Central memory CD4-positive, alpha-beta T cell (primary cell): ENCODE results near the gene GABPA.
"Not testable (repeated sequence)": the region's sequence is repeated elsewhere in the genome, so short reads cannot be mapped to it uniquely, and the experiment has no call there.

ENCODE experiments used
- DNase-seq: peaks from one replicate; pipeline ENCODE4 v3.0.0; 2022
- total RNA-seq, 3 experiments: gene quantifications; one replicate each; lab custom pipeline; 2026; lab: John Stamatoyannopoulos, UW

The GABPA gene
- total RNA-seq: 45.3 to 94.3 (median 80.2) reads per million in 3 experiments

DNA sequence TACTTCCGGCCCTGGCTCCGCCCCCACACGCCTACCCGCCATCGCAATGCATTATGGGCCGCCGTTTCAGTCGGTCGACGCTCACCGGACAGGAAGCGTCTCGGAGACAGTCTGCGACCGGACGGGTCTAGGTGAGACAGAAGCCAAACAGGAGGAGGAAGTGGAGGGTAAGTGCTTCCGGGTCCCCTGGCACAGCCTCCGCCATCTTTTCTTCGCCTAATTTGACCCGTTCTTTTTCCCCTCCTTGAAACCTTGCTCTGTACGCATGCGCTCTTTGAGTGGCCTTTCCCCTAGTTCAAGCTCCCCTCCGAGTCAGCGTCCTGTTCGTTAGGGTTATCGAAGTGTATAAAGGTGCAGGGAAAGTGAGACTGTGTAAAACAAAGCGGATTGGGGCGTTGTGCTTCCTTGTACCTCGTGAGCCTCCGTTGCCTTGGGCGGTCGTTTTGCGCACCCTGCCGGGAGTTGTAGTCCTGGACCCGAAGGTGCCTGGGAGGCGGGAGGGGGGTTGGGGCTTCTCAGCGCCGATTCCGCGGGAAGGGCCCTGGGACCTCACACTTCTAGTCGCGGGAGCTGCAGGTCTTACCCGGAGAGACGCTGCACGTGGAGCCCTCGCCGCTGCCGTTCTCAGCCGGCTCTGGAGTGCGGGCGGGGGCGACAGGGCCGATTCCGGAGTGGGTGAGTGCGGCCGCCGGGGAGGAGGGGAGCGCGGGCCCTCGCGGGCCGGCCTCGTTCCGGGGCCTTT, at the start of gene GABPA, which contains the start of gene ATP5PF:
Gene GABPA, plus strand, starts transcription at position 69 of the 742 bp plus-strand sequence. CDS start 6,627 bp downstream, outside the sequence.
Gene ATP5PF, minus strand, starts transcription at position 1 of the 742 bp plus-strand sequence. CDS start 5,110 bp downstream, outside the sequence.
- DNase-seq: peak; percentile 98

DNA sequence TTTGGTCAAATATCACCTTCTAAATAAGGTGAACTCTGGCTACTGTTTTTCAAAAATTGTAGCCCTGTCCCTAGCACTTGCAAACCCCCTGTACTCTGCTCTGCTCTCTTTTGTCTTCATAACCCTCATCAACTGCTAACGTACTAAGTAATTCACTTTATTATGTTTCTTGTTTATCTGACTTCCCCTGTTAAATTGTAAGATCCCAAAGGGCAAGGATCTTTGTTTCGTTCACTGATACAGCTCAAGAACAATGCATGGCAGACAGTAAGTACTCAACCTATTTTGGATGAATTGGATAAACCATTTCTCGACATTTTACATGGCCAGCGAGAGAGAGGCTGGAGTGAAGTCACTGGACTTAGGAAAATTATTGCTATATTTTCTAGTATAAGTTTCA, 47.0 kb upstream of the GABPA start:
- no peak for DNase-seq

DNA sequence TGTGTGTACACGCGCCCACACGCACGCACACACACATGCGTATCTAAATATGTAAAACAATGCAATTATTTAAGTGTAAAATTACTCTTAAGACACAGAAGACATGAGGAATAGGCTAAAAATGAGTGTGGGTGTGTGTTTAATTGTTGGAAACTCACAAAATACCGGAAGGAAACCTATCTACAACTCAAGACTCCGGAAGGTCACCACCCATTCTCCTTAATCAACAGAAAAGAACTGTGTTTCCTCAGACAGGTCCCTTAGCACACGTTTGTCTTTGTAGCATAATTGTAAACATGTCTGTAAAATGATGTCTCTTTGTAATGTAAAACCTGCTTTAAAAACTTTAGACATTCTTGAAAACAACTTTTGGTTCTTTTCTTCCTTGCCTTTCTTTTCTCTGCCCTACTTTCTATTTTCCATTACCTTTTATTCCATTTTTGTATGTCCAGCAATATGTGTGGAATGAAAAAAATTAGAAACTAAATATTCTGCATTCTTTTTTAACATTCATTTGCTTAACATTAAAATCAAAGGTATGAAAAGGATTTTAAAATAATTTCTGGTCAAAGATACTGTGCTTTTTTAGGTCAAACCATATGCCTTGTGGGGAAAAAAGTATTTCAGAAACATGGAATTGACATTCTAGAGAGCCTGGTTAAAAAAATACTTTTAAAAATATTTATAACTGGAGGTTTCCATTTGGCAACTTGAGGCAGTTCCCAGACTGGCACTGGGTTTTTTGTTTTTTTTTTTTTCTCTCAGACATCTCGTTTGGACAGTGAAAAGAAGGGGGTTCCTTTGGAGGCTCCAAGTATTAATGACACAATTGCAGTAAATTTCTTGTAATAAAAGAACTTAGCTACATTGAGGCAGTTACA, 46.3 kb upstream of the GABPA start:
- DNase-seq: no peak

- DNase-seq: no peak
Measured at GRCh38 chr21:25689226-25689625, 45.5 kb upstream of the GABPA start.

DNA sequence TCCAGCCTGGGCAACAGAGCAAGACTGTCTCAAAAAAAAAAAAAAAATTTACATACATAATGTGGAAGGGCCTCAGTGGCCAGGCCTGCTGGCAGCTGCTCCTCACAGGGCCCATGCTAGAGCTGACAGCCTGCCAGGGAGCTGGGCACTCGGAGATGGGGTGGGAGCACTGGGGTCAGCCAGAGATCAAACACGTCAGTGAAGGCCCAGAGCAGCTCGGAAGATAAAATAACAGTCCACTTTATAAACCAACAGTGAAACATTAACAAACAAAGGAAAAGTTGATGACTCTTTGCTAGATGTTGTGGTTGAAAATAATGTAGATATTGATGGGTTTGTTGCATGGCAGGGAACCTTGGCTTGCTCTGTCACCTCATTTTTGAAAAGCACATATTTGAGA, 42.8 kb upstream of the GABPA start:
- DNase-seq: no peak

GRCh38 chr21:25695461-25695860, 39.3 kb upstream of the GABPA start:
- not testable (repeated sequence) for DNase-seq

- no peak for DNase-seq
Measured at GRCh38 chr21:25700741-25701140, 34.0 kb upstream of the GABPA start.

DNA sequence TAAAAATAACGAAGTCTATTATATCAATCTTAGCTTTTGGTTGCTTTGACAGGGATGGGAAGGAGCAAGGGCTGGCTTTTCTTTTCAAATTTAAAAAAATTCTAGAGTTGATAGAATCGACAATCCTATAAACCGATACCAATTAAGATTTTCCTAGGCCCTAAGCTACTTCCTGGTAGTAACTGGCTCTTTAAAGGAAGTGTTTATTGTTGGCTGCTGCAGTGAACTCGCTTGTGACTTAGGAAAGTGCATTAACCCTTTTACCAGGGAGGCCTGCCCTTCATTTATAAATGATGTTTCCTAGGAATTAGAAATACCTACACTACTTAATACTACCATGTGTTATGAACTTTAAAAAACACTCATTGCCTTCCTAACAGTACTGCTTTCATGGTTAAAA, 33.2 kb upstream of the GABPA start:
- no peak for DNase-seq

DNA sequence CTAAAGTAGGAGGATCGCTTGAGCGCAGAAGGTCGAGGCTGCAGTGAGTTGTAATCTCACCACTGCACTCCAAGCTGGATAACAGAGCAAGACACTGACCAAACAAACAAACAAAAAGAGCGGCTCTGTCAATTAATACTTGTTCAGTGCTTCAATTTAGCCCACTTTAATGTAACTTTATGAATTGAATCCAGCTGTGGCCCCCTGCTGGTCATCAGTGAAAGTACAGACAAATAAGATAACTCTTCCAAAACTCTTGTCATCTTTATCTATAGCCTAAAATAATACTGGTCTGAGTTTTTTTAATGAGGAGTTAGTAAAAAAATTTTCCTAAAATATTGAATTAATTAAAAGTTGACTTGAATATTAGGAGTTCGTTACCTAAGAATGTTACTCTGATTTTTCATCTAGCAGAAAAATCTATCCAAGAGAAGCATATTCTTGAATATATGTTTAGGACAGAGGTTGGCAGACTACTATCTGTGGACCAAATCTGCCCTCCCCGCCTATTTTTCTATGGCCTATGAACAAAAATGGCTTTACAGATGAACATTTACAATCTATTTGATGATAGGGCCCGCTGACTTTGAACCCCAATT, 26.2 kb upstream of the GABPA start:
- peak; percentile 31 for DNase-seq

- no peak for DNase-seq
Measured at GRCh38 chr21:25709684-25710265, 25.0 kb upstream of the GABPA start.

GRCh38 chr21:25710550-25710949, 24.2 kb upstream of the GABPA start:
- no peak for DNase-seq

- DNase-seq: not testable (repeated sequence)
Measured at GRCh38 chr21:25714066-25714465, 20.7 kb upstream of the GABPA start.

- no peak for DNase-seq
Measured at GRCh38 chr21:25717491-25718147, 17.2 kb upstream of the GABPA start.

DNA sequence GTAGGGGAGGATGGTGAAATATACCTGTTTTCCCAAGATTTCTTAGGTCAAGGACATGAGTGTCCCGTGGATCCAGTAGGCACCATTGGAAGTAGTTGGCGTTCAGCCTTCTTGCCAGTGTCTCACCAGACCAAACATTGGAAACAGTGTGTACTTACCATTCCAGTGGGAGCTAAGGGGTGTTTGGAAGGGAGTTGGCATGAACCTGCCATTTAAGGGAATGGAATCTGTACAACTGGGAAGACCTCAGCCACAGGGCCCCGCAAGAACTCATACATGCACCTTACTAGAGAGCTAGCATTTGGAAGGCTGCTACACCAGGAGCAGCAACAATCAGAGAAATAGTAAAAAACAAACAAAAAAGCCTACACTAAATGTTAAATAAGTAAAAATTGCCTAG, 12.8 kb upstream of the GABPA start:
- DNase-seq: no peak

GRCh38 chr21:25722631-25723030, 12.1 kb upstream of the GABPA start:
- no peak for DNase-seq

- DNase-seq: no peak
Measured at GRCh38 chr21:25732091-25732760, 2.5 kb upstream of the GABPA start.

GRCh38 chr21:25733859-25734653, 716 bp upstream of the GABPA start:
- peak; percentile 10 for DNase-seq

- DNase-seq: no peak
Measured at GRCh38 chr21:25734654-25734903, 193 bp upstream of the GABPA start.

GRCh38 chr21:25735646-25736597, 1.1 kb downstream of the GABPA start:
- DNase-seq: no peak

- DNase-seq: no peak
Measured at GRCh38 chr21:25737421-25737820, 2.6 kb downstream of the GABPA start.
